H9 (cell line): ENCODE measurements around the gene OSTN. TPM values are rescaled to one million over a fixed set of nuclear protein-coding genes. Genes with fewer than 3 reads are reported as not detected.

Source experiments
- DNase-seq: peaks from one replicate; pipeline ENCODE4 v3.0.0-alpha.2; 2017
- H2AFZ ChIP-seq: one replicate; pipeline ENCODE4 v1.6.1; 2013; ENCODE audit warnings: mild to moderate bottlenecking, low read length, control low read depth, moderate library complexity
- H2AK5ac ChIP-seq: 2 replicates; pipeline ENCODE4 v1.6.1; 2013; ENCODE audit warnings: low read length, control low read depth, mixed read lengths; ENCODE audit not compliant: insufficient read length
- H2BK120ac ChIP-seq: one replicate; pipeline ENCODE4 v1.6.1; 2013; ENCODE audit warnings: low read depth, mild to moderate bottlenecking, low read length, control low read depth, inconsistent platforms; ENCODE audit not compliant: poor library complexity, severe bottlenecking
- H2BK12ac ChIP-seq: 2 replicates; pipeline ENCODE4 v1.6.1; 2013; ENCODE audit warnings: low read length, control low read depth, mixed read lengths, low read depth; ENCODE audit not compliant: insufficient read length
- H2BK15ac ChIP-seq: 2 replicates; pipeline ENCODE4 v1.6.1; 2013; ENCODE audit warnings: low read depth, low read length, control low read depth
- H2BK20ac ChIP-seq: one replicate; pipeline ENCODE4 v1.6.1; 2013; ENCODE audit warnings: low read depth, mild to moderate bottlenecking, low read length, control low read depth, inconsistent platforms; ENCODE audit not compliant: poor library complexity, severe bottlenecking
- H2BK5ac ChIP-seq: 2 replicates; pipeline ENCODE4 v1.6.1; 2013; ENCODE audit warnings: low read length, control low read depth, mixed read lengths; ENCODE audit not compliant: insufficient read length
- H3K14ac ChIP-seq: 2 replicates; pipeline ENCODE4 v1.6.1; 2013; ENCODE audit warnings: low read length, control low read depth; ENCODE audit not compliant: insufficient read depth
- H3K18ac ChIP-seq: 2 replicates; pipeline ENCODE4 v1.6.1; 2013; ENCODE audit warnings: low read depth, mild to moderate bottlenecking, mixed read lengths, low read length, control low read depth; ENCODE audit not compliant: insufficient read length
- H3K23ac ChIP-seq: 2 replicates; pipeline ENCODE4 v1.6.1; 2013; ENCODE audit warnings: low read length, control low read depth, mixed read lengths, low read depth; ENCODE audit not compliant: insufficient read length
- H3K23me2 ChIP-seq: 2 replicates; pipeline ENCODE4 v1.6.1; 2013; ENCODE audit warnings: low read depth, mild to moderate bottlenecking, mixed read lengths, low read length, control low read depth; ENCODE audit not compliant: insufficient read length, poor library complexity, severe bottlenecking
- H3K27ac ChIP-seq: 2 replicates; pipeline ENCODE4 v1.5.1; 2013; ENCODE audit warnings: low read length, control low read depth, mixed read lengths, low read depth; ENCODE audit not compliant: insufficient read length
- H3K27me3 ChIP-seq: 2 replicates; pipeline ENCODE4 v1.6.1; 2013; ENCODE audit warnings: low read length, control low read depth, inconsistent platforms; ENCODE audit not compliant: insufficient read depth
- H3K4ac ChIP-seq: 2 replicates; pipeline ENCODE4 v1.6.1; 2013; ENCODE audit warnings: low read depth, mild to moderate bottlenecking, control low read depth, inconsistent platforms, low read length, moderate library complexity
- H3K4me1 ChIP-seq: 2 replicates; pipeline ENCODE4 v1.6.1; 2013; ENCODE audit warnings: low read length, control low read depth, inconsistent platforms; ENCODE audit not compliant: insufficient read depth
- H3K4me2 ChIP-seq: 2 replicates; pipeline ENCODE4 v1.6.1; 2013; ENCODE audit warnings: low read length, control low read depth, mixed read lengths; ENCODE audit not compliant: insufficient read length, insufficient read depth
- H3K56ac ChIP-seq: 2 replicates; pipeline ENCODE4 v1.6.1; 2013; ENCODE audit warnings: low read depth, mild to moderate bottlenecking, mixed read lengths, low read length, control low read depth; ENCODE audit not compliant: insufficient read length
- H3K79me1 ChIP-seq: 2 replicates; pipeline ENCODE4 v1.6.1; 2013; ENCODE audit warnings: low read depth, mild to moderate bottlenecking, moderate library complexity, low read length, control low read depth, inconsistent platforms; ENCODE audit not compliant: insufficient read depth, poor library complexity, severe bottlenecking
- H3K79me2 ChIP-seq: 2 replicates; pipeline ENCODE4 v1.6.1; 2013; ENCODE audit warnings: low read length, control low read depth, inconsistent platforms; ENCODE audit not compliant: insufficient read depth
- H3K9ac ChIP-seq: 2 replicates; pipeline ENCODE4 v1.6.1; 2013; ENCODE audit warnings: low read length, control low read depth, mixed read lengths; ENCODE audit not compliant: insufficient read length; ENCODE audit errors: extremely low read depth
- H3K9me3 ChIP-seq: one replicate; pipeline ENCODE4 v1.6.1; 2013; ENCODE audit warnings: low read depth, low read length, inconsistent platforms; ENCODE audit not compliant: control insufficient read depth
- H3T11ph ChIP-seq: one replicate; pipeline ENCODE4 v1.6.1; 2013; ENCODE audit warnings: mild to moderate bottlenecking, low read length, control low read depth, inconsistent platforms
- H4K20me1 ChIP-seq: one replicate; pipeline ENCODE4 v1.6.1; 2013; ENCODE audit not compliant: control insufficient read depth, insufficient read length, insufficient read depth
- H4K5ac ChIP-seq: 2 replicates; pipeline ENCODE4 v1.6.1; 2013; ENCODE audit warnings: low read depth, mild to moderate bottlenecking, mixed read lengths, low read length, control low read depth; ENCODE audit not compliant: insufficient read length
- H4K8ac ChIP-seq: replicated peaks from 2 replicates; pipeline ENCODE4 v1.6.1; 2013; ENCODE audit warnings: low read length, control low read depth, mixed read lengths, low read depth; ENCODE audit not compliant: insufficient read length
- H4K91ac ChIP-seq: 2 replicates; pipeline ENCODE4 v1.6.1; 2013; ENCODE audit warnings: low read depth, mild to moderate bottlenecking, moderate library complexity, mixed read lengths, low read length, control low read depth; ENCODE audit not compliant: insufficient read length
- H3K27ac Mint-ChIP-seq, 3 experiments: 2 replicates in 2 of 3; 3 replicates in 1 of 3; pipeline ENCODE4 v1.8.0; 2020 to 2021; ENCODE audit warnings: mixed read lengths in 3 of 3, mild to moderate bottlenecking in 1 of 3, moderate library complexity in 1 of 3
- H3K27me3 Mint-ChIP-seq: 2 replicates; pipeline ENCODE4 v1.8.0; 2021; ENCODE audit warnings: low read depth, mild to moderate bottlenecking, moderate library complexity, mixed read lengths
- H3K36me3 Mint-ChIP-seq, 3 experiments: 2 replicates in 2 of 3; 3 replicates in 1 of 3; pipeline ENCODE4 v1.8.0; 2020 to 2021; ENCODE audit warnings: low read depth in 3 of 3, mixed read lengths in 3 of 3; ENCODE audit not compliant: insufficient read depth in 1 of 3
- H3K4me1 Mint-ChIP-seq, 2 experiments: 2 replicates each; pipeline ENCODE4 v1.8.0; 2020; ENCODE audit warnings: mixed read lengths in 2 of 2
- H3K4me3 Mint-ChIP-seq, 2 experiments: 2 replicates in 1 of 2; 3 replicates in 1 of 2; pipeline ENCODE4 v1.8.0; 2020 to 2021; ENCODE audit warnings: mild to moderate bottlenecking in 2 of 2, mixed read lengths in 2 of 2, moderate library complexity in 1 of 2
- H3K9me3 Mint-ChIP-seq, 2 experiments: 2 replicates in 1 of 2; 3 replicates in 1 of 2; pipeline ENCODE4 v1.8.0; 2020; ENCODE audit warnings: mild to moderate bottlenecking in 2 of 2, mixed read lengths in 2 of 2, moderate library complexity in 1 of 2
- CTCF ChIP-seq: fragments of 200-600 bp; sonication (generic); conservative IDR thresholded peaks from 3 replicates; pipeline ENCODE4 v1.8.0; 2021; ENCODE audit warnings: antibody characterized with exemption, mild to moderate bottlenecking
- WGBS: extraction: QIAGEN DNeasy Blood & Tissue Kit; methylation state at CpG from one replicate; pipeline ENCODE4 v1.1.7; 2013; ENCODE audit warnings: missing lambda C conversion rate, low lambda C conversion rate, mixed read lengths; ENCODE audit not compliant: insufficient read length; ENCODE audit errors: extremely low coverage; 5-methylcytosine and 5-hydroxymethylcytosine counted together
- total RNA-seq: library from RNA; stranded (reverse); gene quantifications from 2 replicates; pipeline ENCODE4 v1.2.1, GENCODE V29; 2021

Gene OSTN
- total RNA-seq, 1 experiment from 2014 or later: 0.07 TPM

GRCh38 chr3:191254098-191254873, 55.2 kb downstream of the OSTN start:
- no peak overlapping the region for H3K56ac ChIP-seq
- no peaks in the 10 kb centered on the region for H3K79me1 ChIP-seq
- H2BK12ac ChIP-seq: no peak overlapping the region
- H3K23me2 ChIP-seq: no peaks in the 10 kb centered on the region
- H2AK5ac ChIP-seq: no peak overlapping the region
- DNase-seq: no peak
- H3K4me1 Mint-ChIP-seq: peaks cover 57 to 77% of the 10 kb centered on the region in 2 experiments
- no peaks in the 10 kb centered on the region; a peak in 1 of 5 replicates for H3K9me3 Mint-ChIP-seq
- no peak overlapping the region for H3K4me3 Mint-ChIP-seq
- no peak overlapping the region for H4K8ac ChIP-seq
- WGBS: no CpG with 5 or more reads among the region's 3 CpGs
- no peak overlapping the region for H2BK20ac ChIP-seq
- no peak overlapping the region for H3T11ph ChIP-seq
- H2BK120ac ChIP-seq: no peak overlapping the region
- no peak overlapping the region for H4K5ac ChIP-seq
- H3K14ac ChIP-seq: no peak overlapping the region
- no peaks in the 10 kb centered on the region for H3K9me3 ChIP-seq
- H3K27me3 ChIP-seq: no peaks in the 10 kb centered on the region
- no peak overlapping the region for H3K4me2 ChIP-seq
- H2AFZ ChIP-seq: no peak overlapping the region
- H3K27me3 Mint-ChIP-seq: no peaks in the 10 kb centered on the region
- H3K18ac ChIP-seq: no peak overlapping the region
- H4K20me1 ChIP-seq: no peaks in the 10 kb centered on the region
- H3K79me2 ChIP-seq: no peaks in the 10 kb centered on the region
- no peak overlapping the region for H4K91ac ChIP-seq
- peak overlapping the region in 2 of 3 experiments; percentile 92 to 97; a peak in 3 of 7 replicates for H3K27ac Mint-ChIP-seq
- H3K36me3 Mint-ChIP-seq: no peaks in the 10 kb centered on the region; a peak in 1 of 7 replicates
- no peak overlapping the region for H3K23ac ChIP-seq
- no peak overlapping the region for H3K4ac ChIP-seq
- no peak overlapping the region for H2BK15ac ChIP-seq
- no peak overlapping the region for H2BK5ac ChIP-seq
- no peak for TF ChIP-seq CTCF
- H3K4me1 ChIP-seq: peaks cover 13% of the 10 kb centered on the region; the same call in 1 of the 2 replicates
- H3K27ac ChIP-seq: no peak overlapping the region
- no peak overlapping the region for H3K9ac ChIP-seq
